GM12878 (cell line): ENCODE data around the gene FOSB. TPM values are rescaled to one million over a fixed set of nuclear protein-coding genes. Genes with fewer than 3 reads are reported as not detected.

Source experiments
- ATF3 ChIP-seq: IDR thresholded peaks from 2 replicates; pipeline ENCODE4 v1.6.1; 2011; ENCODE audit warnings: low read depth, mild to moderate bottlenecking, low read length, moderate library complexity, borderline replicate concordance; ENCODE audit errors: extremely low read depth
- CHD2 ChIP-seq: IDR thresholded peaks from 2 replicates; pipeline ENCODE4 v1.6.1; 2011; ENCODE audit warnings: low read depth, low read length, improper control_type of control experiment, borderline replicate concordance
- CREB1 ChIP-seq: IDR thresholded peaks from 2 replicates; pipeline ENCODE4 v1.6.1; 2012; ENCODE audit warnings: low read depth, mild to moderate bottlenecking, inconsistent platforms
- CTCF ChIP-seq, 3 experiments: IDR thresholded peaks in 2 of 3; conservative IDR thresholded peaks in 1 of 3; 2 replicates each; pipeline ENCODE4 v1.5.1; 2011; ENCODE audit warnings: low read depth in 3 of 3, low read length in 3 of 3, mild to moderate bottlenecking in 3 of 3, control low read depth in 2 of 3, moderate library complexity in 2 of 3, inconsistent platforms in 1 of 3, mixed read lengths in 1 of 3; ENCODE audit not compliant: control insufficient read depth in 2 of 3, insufficient read depth in 1 of 3; ENCODE audit errors: extremely low read depth in 1 of 3
- CUX1 ChIP-seq: IDR thresholded peaks from 2 replicates; pipeline ENCODE4 v1.6.1; 2012; ENCODE audit warnings: improper control_type of control experiment, low read depth, low read length; ENCODE audit not compliant: insufficient replicate concordance
- E2F4 ChIP-seq: IDR thresholded peaks from 2 replicates; pipeline ENCODE4 v1.6.1; 2012; ENCODE audit warnings: low read depth, low read length, improper control_type of control experiment
- EED ChIP-seq: sonication (generic); IDR thresholded peaks from 2 replicates; pipeline ENCODE4 v1.6.1; 2016; ENCODE audit warnings: antibody characterized with exemption, low read depth
- FOS ChIP-seq: IDR thresholded peaks from 3 replicates; pipeline ENCODE4 v1.6.1; 2011; ENCODE audit warnings: borderline replicate concordance; ENCODE audit not compliant: insufficient read length; ENCODE audit errors: extremely low read depth
- HDAC2 ChIP-seq: fragments of 200-600 bp; sonication (generic); IDR thresholded peaks from 2 replicates; pipeline ENCODE4 v1.6.1; 2017
- IKZF2 ChIP-seq, 2 experiments: fragments of 450-650 bp; IDR thresholded peaks; 2 replicates each; pipeline ENCODE4 v1.6.1; 2017; ENCODE audit warnings: mild to moderate bottlenecking in 2 of 2, moderate library complexity in 2 of 2
- NKRF ChIP-seq: fragments of 450-650 bp; conservative IDR thresholded peaks from 2 replicates; pipeline ENCODE4 v1.6.1; 2017; ENCODE audit warnings: mild to moderate bottlenecking, moderate library complexity
- PBX3 ChIP-seq: IDR thresholded peaks from 2 replicates; pipeline ENCODE4 v1.6.1; 2011; ENCODE audit warnings: mild to moderate bottlenecking, low read depth, low read length, moderate library complexity; ENCODE audit not compliant: insufficient replicate concordance
- POLR2A ChIP-seq: IDR thresholded peaks from 2 replicates; pipeline ENCODE4 v1.6.1; 2011; ENCODE audit warnings: low read depth, mild to moderate bottlenecking, low read length
- POLR2AphosphoS5 ChIP-seq: IDR thresholded peaks from 2 replicates; pipeline ENCODE4 v1.6.1; 2011; ENCODE audit warnings: mild to moderate bottlenecking, low read length, inconsistent platforms
- RAD21 ChIP-seq: IDR thresholded peaks from 2 replicates; pipeline ENCODE4 v1.6.1; 2011; ENCODE audit warnings: mild to moderate bottlenecking, low read depth, low read length, moderate library complexity; ENCODE audit not compliant: insufficient read depth
- ZBTB33 ChIP-seq: fragments of 450-650 bp; IDR thresholded peaks from 2 replicates; pipeline ENCODE4 v1.6.1; 2017; ENCODE audit warnings: mild to moderate bottlenecking
- polyA plus RNA-seq, 11 experiments: library from polyadenylated mRNA; depleted of rRNA in 4 of 11; unstranded in 6 of 11; stranded (reverse) in 5 of 11; fragments of >200 nt; fragmentation: Nextera tagmentation in 4 of 11; fragmentation: Illumina TruSeq in 1 of 11; extraction: Ambion mirVana in 4 of 11; extraction: Trizol in 1 of 11; gene quantifications; 1 replicate in 1 of 11; 2 replicates in 10 of 11; pipeline versions ENCODE4 v1.2.1 to v1.2.3, GENCODE V29; 2011 to 2016; ENCODE audit warnings: inconsistent platforms in 2 of 11, missing spikeins in 2 of 11, low read depth in 1 of 11
- total RNA-seq, 4 experiments: library from RNA; depleted of rRNA in 3 of 4; stranded (reverse); fragments of >200 nt in 3 of 4; fragmentation: Illumina TruSeq in 1 of 4; extraction: Trizol in 1 of 4; gene quantifications; 2 replicates each; pipeline versions ENCODE4 v1.2.1 to v1.2.3, GENCODE V29; 2013 to 2021

Gene FOSB
- total and polyA plus RNA-seq, 10 of the 15 experiments (the other 5 are each of a cell fraction or from before 2014, with no cell fraction given) = 0.06 to 0.56 (median 0.26) TPM

GRCh38 chr19:45419396-45419795 is 48.4 kb upstream of the FOSB start (continued):
- TF ChIP-seq ATF3 = no peak
- no peak for TF ChIP-seq CREB1
- TF ChIP-seq PBX3 = peak; percentile 15
- peak; percentile 56 for TF ChIP-seq POLR2AphosphoS5
- peak; percentile 81; the same call in 1 of the 2 replicates for TF ChIP-seq CHD2
- peak; percentile 98 for TF ChIP-seq EED
- TF ChIP-seq CUX1 = no peak
- peak; percentile 51 for TF ChIP-seq POLR2A
- no peak for TF ChIP-seq HDAC2
- no peak for TF ChIP-seq E2F4
- peak; percentile 94 to 95 for TF ChIP-seq IKZF2 (IDR thresholded peaks at IDR 0.05)
- TF ChIP-seq CTCF (IDR thresholded peaks at IDR 0.05 in 2 of 3, conservative IDR thresholded peaks at IDR 0.05 in 1 of 3; ENCODE audit: control insufficient read depth in 2 of 3, extremely low read depth in 1 of 3, insufficient read depth in 1 of 3, low read depth in 3 of 3, low read length in 3 of 3) = 0 out of 6 replicates have a peak, but pooled peaks of 1 of the 3 experiments have one; percentile 1
- TF ChIP-seq FOS = no peak
- TF ChIP-seq RAD21 = 0 out of 2 replicates have a peak, but pooled peaks have one; percentile 17
- no peak for TF ChIP-seq NKRF
- TF ChIP-seq ZBTB33 = no peak
